Fibroblast of lung (primary cell): ENCODE results near the gene ARMH1.

ENCODE experiments used
- EZH2 ChIP-seq: IDR thresholded peaks from 2 replicates; pipeline ENCODE4 v1.5.1; 2012; ENCODE audit warnings: low read length, control low read depth, mild to moderate bottlenecking; ENCODE audit errors: missing control alignments
- TF ChIP-seq, protein P1 (sequence below), 2 donors: IDR thresholded peaks in 1 of 2; conservative IDR thresholded peaks in 1 of 2; 1 replicate in 1 of 2; 2 replicates in 1 of 2; pipeline ENCODE4 v1.5.1; 2011 to 2012; ENCODE audit warnings: low read length in 2 of 2, control low read depth in 1 of 2, inconsistent platforms in 1 of 2, low read depth in 1 of 2, mild to moderate bottlenecking in 1 of 2

DNA sequence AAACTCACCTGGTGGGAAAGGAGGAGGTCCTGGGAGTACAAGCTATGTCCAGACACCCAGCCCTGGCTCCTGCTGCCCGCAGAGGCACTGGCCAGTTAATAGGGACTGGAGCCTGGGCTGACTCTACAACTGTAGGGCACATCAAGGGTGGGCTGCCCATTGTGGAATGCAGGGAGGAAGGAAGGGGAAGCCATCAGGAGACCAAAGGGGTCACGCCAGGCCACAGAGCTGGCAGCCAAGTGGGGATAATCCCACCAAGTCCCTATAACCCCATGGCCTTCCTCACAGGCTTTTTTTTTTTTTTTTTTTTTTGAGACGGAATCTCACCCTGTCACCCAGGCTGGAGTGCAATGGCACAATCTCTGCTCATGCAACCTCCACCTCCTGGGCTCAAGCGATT lies 14.9 kb upstream of the ARMH1 start:
- TF ChIP-seq, protein P1, sequence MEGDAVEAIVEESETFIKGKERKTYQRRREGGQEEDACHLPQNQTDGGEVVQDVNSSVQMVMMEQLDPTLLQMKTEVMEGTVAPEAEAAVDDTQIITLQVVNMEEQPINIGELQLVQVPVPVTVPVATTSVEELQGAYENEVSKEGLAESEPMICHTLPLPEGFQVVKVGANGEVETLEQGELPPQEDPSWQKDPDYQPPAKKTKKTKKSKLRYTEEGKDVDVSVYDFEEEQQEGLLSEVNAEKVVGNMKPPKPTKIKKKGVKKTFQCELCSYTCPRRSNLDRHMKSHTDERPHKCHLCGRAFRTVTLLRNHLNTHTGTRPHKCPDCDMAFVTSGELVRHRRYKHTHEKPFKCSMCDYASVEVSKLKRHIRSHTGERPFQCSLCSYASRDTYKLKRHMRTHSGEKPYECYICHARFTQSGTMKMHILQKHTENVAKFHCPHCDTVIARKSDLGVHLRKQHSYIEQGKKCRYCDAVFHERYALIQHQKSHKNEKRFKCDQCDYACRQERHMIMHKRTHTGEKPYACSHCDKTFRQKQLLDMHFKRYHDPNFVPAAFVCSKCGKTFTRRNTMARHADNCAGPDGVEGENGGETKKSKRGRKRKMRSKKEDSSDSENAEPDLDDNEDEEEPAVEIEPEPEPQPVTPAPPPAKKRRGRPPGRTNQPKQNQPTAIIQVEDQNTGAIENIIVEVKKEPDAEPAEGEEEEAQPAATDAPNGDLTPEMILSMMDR (conservative IDR thresholded peaks at IDR 0.05 in 1 of 2, IDR thresholded peaks at IDR 0.05 in 1 of 2; ENCODE audit: low read depth in 1 of 2, low read length in 2 of 2): no peak
- TF ChIP-seq EZH2: no peak
